PC-9 (cell line): Measurements from ENCODE around the gene KIF15. TPM values are rescaled to one million over a fixed set of nuclear protein-coding genes. Genes with fewer than 3 reads are reported as not detected.

Experiments
- BruUV-seq: library from RNA; stranded (reverse); fragments of 400-500 nt; replicated peaks from 2 replicates; lab custom pipeline; 2021; lab: Mats Ljungman, UMichigan
- CTCF ChIA-PET: fragments of 300-600 bp; sonication (Branson Sonifier 250); formaldehyde crosslinking; loops from one replicate; lab custom pipeline; 2022; ENCODE audit warnings: antibody characterized with exemption; lab: Charles Lee
- POLR2A ChIA-PET: fragments of 300-600 bp; sonication (Branson Sonifier 250); formaldehyde crosslinking; loops from one replicate; lab custom pipeline; 2022; ENCODE audit warnings: antibody characterized with exemption; ENCODE audit not compliant: unreplicated experiment; lab: Charles Lee
- DNase-seq, 2 experiments: peaks; one replicate each; pipeline versions ENCODE4 v3.0.0 to v3.0.0-alpha.2; 2015 to 2022; ENCODE audit warnings: mixed read lengths in 1 of 2
- H2AFZ ChIP-seq: fragments of 200-600 bp; sonication (generic); 2 replicates; pipeline ENCODE4 v1.8.1; 2017; ENCODE audit warnings: antibody characterized with exemption
- H3F3A ChIP-seq: fragments of 200-600 bp; sonication (generic); 2 replicates; pipeline ENCODE4 v1.8.1; 2017; ENCODE audit warnings: antibody characterized with exemption, mild to moderate bottlenecking, low read depth; ENCODE audit not compliant: insufficient read depth
- H3K27ac ChIP-seq: fragments of 200-600 bp; sonication (generic); 2 replicates; pipeline ENCODE4 v1.6.1; 2016; ENCODE audit warnings: mixed run types
- H3K27me3 ChIP-seq: fragments of 200-600 bp; sonication (generic); 2 replicates; pipeline ENCODE4 v1.6.1; 2016; ENCODE audit warnings: low read depth, mixed run types; ENCODE audit not compliant: insufficient read depth
- H3K36me3 ChIP-seq: fragments of 200-600 bp; sonication (generic); 2 replicates; pipeline ENCODE4 v1.6.1; 2016; ENCODE audit warnings: low read depth, mixed run types
- H3K4me1 ChIP-seq: fragments of 200-600 bp; sonication (generic); replicated peaks from 2 replicates; pipeline ENCODE4 v1.6.1; 2016; ENCODE audit warnings: mixed run types; ENCODE audit not compliant: insufficient read depth
- H3K4me2 ChIP-seq: fragments of 200-600 bp; sonication (generic); 2 replicates; pipeline ENCODE4 v1.6.1; 2017; ENCODE audit warnings: mixed run types
- H3K4me3 ChIP-seq: fragments of 200-600 bp; sonication (generic); 2 replicates; pipeline ENCODE4 v1.6.1; 2016; ENCODE audit warnings: mixed run types
- H3K79me2 ChIP-seq: fragments of 200-600 bp; sonication (generic); 2 replicates; pipeline ENCODE4 v1.6.1; 2017; ENCODE audit warnings: low read depth, mixed run types
- H3K9me2 ChIP-seq: fragments of 200-600 bp; sonication (generic); 2 replicates; pipeline ENCODE4 v1.8.1; 2017; ENCODE audit warnings: mild to moderate bottlenecking; ENCODE audit not compliant: insufficient read depth
- H3K9me3 ChIP-seq: fragments of 200-600 bp; sonication (generic); 2 replicates; pipeline ENCODE4 v1.8.1; 2016; ENCODE audit warnings: low read depth; ENCODE audit not compliant: insufficient read depth
- H4K20me1 ChIP-seq: fragments of 200-600 bp; sonication (generic); 2 replicates; pipeline ENCODE4 v1.8.1; 2017; ENCODE audit not compliant: insufficient read depth
- EZH2 ChIP-seq: fragments of 200-600 bp; sonication (generic); IDR thresholded peaks from 2 replicates; pipeline ENCODE4 v1.8.0; 2017; ENCODE audit warnings: antibody characterized with exemption, low read depth
- intact Hi-C: fragments of 100-400 bp; cut with micrococcal nuclease; formaldehyde crosslinking; loops from one replicate; pipeline ENCODE4 v1.10.0; 2022; ENCODE audit not compliant: unreplicated experiment
- total RNA-seq: library from RNA; stranded (reverse); gene quantifications from 2 replicates; pipeline ENCODE4 v1.2.3, GENCODE V29; 2021
- TF ChIP-seq, protein P1 (sequence below): fragments of 200-600 bp; sonication (generic); conservative IDR thresholded peaks from 2 replicates; pipeline ENCODE4 v1.6.1; 2017; ENCODE audit warnings: mixed run types, antibody characterized with exemption, mild to moderate bottlenecking, moderate library complexity

The KIF15 gene
- total RNA-seq, 1 experiment from 2014 or later = 25.8 TPM

DNA sequence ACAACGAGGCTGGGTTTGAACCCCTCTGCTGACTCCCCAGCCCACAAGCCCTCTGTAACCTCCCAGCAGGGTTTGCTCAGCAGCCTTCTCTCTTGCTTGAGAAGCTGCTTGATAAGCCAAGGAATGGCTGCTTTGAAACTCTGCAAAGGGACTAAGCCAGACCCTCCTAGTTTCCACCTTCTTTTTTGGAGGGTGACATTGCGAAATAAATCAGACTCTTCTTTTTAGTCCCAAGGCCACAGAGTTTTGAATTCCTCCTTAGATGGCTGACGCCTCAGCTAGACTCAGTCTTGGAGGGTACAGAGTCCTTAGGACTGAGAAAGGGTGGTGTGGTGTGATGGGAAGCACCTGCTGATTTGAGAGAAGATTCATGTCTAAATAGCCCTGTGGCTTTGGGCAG lies 114.0 kb downstream of the KIF15 start:
- BruUV-seq = no TSS peak
- ChIA-PET POLR2A (no interaction called here), CTCF (no interaction called here)
- Histone ChIP-seq H3F3A (no peaks in the 10 kb centered on the region), H3K27ac (no peak overlapping the region), H2AFZ (no peak overlapping the region), H3K36me3 (no peaks in the 10 kb centered on the region), H3K4me3 (no peak overlapping the region), H3K27me3 (no peaks in the 10 kb centered on the region), H4K20me1 (no peaks in the 10 kb centered on the region), H3K79me2 (no peaks in the 10 kb centered on the region), H3K4me2 (no peak overlapping the region), H3K4me1 (no peaks in the 10 kb centered on the region), H3K9me2 (no peaks in the 10 kb centered on the region), H3K9me3 (no peaks in the 10 kb centered on the region)
- intact Hi-C loops = no loop called here
- TF ChIP-seq, protein P1, sequence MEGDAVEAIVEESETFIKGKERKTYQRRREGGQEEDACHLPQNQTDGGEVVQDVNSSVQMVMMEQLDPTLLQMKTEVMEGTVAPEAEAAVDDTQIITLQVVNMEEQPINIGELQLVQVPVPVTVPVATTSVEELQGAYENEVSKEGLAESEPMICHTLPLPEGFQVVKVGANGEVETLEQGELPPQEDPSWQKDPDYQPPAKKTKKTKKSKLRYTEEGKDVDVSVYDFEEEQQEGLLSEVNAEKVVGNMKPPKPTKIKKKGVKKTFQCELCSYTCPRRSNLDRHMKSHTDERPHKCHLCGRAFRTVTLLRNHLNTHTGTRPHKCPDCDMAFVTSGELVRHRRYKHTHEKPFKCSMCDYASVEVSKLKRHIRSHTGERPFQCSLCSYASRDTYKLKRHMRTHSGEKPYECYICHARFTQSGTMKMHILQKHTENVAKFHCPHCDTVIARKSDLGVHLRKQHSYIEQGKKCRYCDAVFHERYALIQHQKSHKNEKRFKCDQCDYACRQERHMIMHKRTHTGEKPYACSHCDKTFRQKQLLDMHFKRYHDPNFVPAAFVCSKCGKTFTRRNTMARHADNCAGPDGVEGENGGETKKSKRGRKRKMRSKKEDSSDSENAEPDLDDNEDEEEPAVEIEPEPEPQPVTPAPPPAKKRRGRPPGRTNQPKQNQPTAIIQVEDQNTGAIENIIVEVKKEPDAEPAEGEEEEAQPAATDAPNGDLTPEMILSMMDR = no peak
- TF ChIP-seq EZH2 = no peak
- DNase-seq = no peak

DNA sequence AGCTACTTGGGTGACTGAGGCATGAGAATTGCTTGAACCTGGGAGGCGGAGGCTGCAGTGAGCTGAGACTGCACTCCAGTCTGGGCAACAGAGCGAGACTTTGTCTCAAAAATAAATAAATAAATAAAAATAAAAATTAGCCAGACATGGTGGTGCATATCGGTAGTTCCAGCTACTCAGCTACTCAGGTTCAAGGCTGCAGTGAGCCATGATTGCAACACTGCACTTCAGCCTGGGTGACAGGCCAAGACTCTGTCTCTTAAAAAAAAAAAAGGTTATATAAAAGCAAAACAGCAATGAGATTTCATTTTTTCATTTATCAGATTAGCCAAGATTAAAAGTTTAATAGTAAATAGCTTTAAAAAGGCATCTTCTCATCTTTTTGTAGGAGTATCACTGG lies 115.7 kb downstream of the KIF15 start:
- ChIA-PET CTCF (no interaction called here), POLR2A (interaction anchor here (0.6 kb wide), 1 partner anchor 115 kb away, joined by 6 read pairs; no protein-coding TSS in a partner anchor)
- Histone ChIP-seq H3K4me3 (no peak overlapping the region), H3K27me3 (no peaks in the 10 kb centered on the region), H3K9me2 (no peaks in the 10 kb centered on the region), H3F3A (no peaks in the 10 kb centered on the region), H3K4me2 (no peak overlapping the region), H3K79me2 (no peaks in the 10 kb centered on the region), H3K36me3 (no peaks in the 10 kb centered on the region), H3K4me1 (no peaks in the 10 kb centered on the region), H2AFZ (no peak overlapping the region), H4K20me1 (no peaks in the 10 kb centered on the region), H3K27ac (no peak overlapping the region), H3K9me3 (no peaks in the 10 kb centered on the region)
- no TSS peak for BruUV-seq
- intact Hi-C loops = no loop called here
- TF ChIP-seq, protein P1 = no peak
- TF ChIP-seq EZH2 = no peak
- DNase-seq = no peak

DNA sequence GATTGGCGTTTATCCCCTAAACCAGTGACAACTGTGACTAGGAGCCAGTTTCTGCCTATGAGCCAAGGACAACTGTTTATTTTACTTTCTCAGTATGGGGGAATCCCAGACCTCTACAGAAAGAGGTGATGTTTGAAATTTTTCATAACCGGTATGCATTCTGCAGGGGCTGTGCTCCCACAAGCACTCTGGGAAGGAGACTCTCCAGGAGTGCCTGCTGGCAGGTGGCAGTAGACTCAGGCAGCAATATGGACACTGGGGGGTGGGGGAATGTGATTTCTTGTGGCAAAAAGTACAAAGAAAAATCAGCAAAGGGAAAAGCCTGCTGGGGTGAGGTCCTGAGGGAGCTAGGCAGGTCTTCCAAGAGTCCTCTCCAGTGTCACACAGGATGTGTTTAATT lies 118.7 kb downstream of the KIF15 start:
- no peaks in the 10 kb centered on the region for H3K9me2 ChIP-seq
- DNase-seq = no peak
- intact Hi-C loops = loop anchor here (10.0 kb wide), 1 partner anchor 765 kb away; no protein-coding TSS in a partner anchor
- no peaks in the 10 kb centered on the region for H3K27me3 ChIP-seq
- H3K79me2 ChIP-seq = no peaks in the 10 kb centered on the region
- H3K36me3 ChIP-seq = no peaks in the 10 kb centered on the region
- peaks cover 25% of the 10 kb centered on the region; the same call in 1 of the 2 replicates for H3F3A ChIP-seq
- no peak overlapping the region for H3K4me2 ChIP-seq
- BruUV-seq = no TSS peak
- H3K9me3 ChIP-seq = 0 out of 2 replicates have a peak, but pooled peaks cover 3% of the 10 kb centered on the region
- no peak overlapping the region for H2AFZ ChIP-seq
- H3K4me3 ChIP-seq = no peak overlapping the region
- POLR2A ChIA-PET = interaction anchor here (0.6 kb wide), 1 partner anchor 1137 kb away, joined by 3 read pairs; no protein-coding TSS in a partner anchor
- TF ChIP-seq, protein P1 = no peak
- TF ChIP-seq EZH2 = no peak
- H3K27ac ChIP-seq = no peak overlapping the region
- peaks cover 24% of the 10 kb centered on the region for H3K4me1 ChIP-seq
- CTCF ChIA-PET = no interaction called here
- H4K20me1 ChIP-seq = no peaks in the 10 kb centered on the region
